Measurements from ENCODE around the gene IFNK. TPM values are rescaled to one million over a fixed set of nuclear protein-coding genes. Genes with fewer than 3 reads are reported as not detected.
A peak's percentile ranks its signal among the peaks of the same experiment; 100 is the strongest.

Gene IFNK
- total and polyA plus RNA-seq, 5 donors from 2014 or later, result not detected

- H3K4me1 ChIP-seq (ENCODE audit: control insufficient read depth, insufficient read depth, low read length, poor library complexity, severe bottlenecking), result peaks cover 18% of the 10 kb centered on the region
- H3K4me1 Mint-ChIP-seq, result peaks cover 0 to 16% (median 2%) of the 10 kb centered on the region in 4 donors
- H3K27ac ChIP-seq (ENCODE audit: insufficient read depth, low read length, poor library complexity, severe bottlenecking), result peak overlapping the region; percentile 2
- H3K36me3 Mint-ChIP-seq, result no peaks in the 10 kb centered on the region
- ATAC-seq (ENCODE audit: low read depth in 2 of 2), result peak in 1 of 2 donors; percentile 25
- peak in 2 of 3 donors; percentile 23 to 40 for DNase-seq
- H3K9me3 ChIP-seq (ENCODE audit: control insufficient read depth in 2 of 2, low read length in 2 of 2), result no peaks in the 10 kb centered on the region
- H3K27me3 ChIP-seq (ENCODE audit: control insufficient read depth, insufficient read depth, low read length), result peaks cover 12% of the 10 kb centered on the region
- peak overlapping the region; percentile 75 to 93 (median 90) for H3K4me3 Mint-ChIP-seq
- no peaks in the 10 kb centered on the region for H3K36me3 ChIP-seq (ENCODE audit: control insufficient read depth, insufficient read depth, low read length)
- peak overlapping the region; percentile 52 for H3K4me3 ChIP-seq (ENCODE audit: low read depth, low read length)
- H3K27me3 Mint-ChIP-seq, result peaks cover 41% of the 10 kb centered on the region
- H3K27ac Mint-ChIP-seq, result peak overlapping the region in 1 of 3 donors; percentile 55
- H3K9me3 Mint-ChIP-seq, result no peaks in the 10 kb centered on the region
Observed at GRCh38 chr9:27528076-27528885, 4.2 kb downstream of the IFNK start.

DNA sequence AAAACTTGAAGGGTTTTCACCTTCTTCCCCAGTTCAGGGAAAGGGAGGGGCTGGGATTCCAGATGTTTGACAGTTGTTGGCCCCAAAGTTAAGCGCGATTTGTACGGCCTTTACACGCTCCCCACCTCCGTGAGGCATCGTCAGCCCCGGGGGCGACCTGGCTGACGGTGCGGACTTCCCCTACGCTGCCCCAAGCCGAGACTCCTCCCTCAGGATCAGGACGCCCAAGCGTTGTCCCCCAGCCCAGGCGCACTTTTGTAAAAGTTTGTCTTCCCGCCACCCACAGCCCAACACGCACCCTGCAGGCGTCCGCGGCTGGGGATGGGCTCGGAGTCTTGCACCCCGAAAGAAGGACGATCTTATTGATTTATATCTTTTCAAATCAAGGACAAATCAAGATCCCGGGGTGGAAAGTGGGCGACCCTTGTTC, 4.8 kb downstream of the IFNK start:
- DNase-seq (peak; percentile 6 to 21 (median 16)), ATAC-seq (ENCODE audit: low read depth in 2 of 2) (peak; percentile 13 to 43)
- peaks cover 0 to 16% (median 2%) of the 10 kb centered on the region in 4 donors for H3K4me1 Mint-ChIP-seq
- Histone ChIP-seq H3K27me3 (ENCODE audit: control insufficient read depth, insufficient read depth, low read length) (peaks cover 12% of the 10 kb centered on the region), H3K4me3 (ENCODE audit: low read depth, low read length) (peak overlapping the region; percentile 52), H3K4me1 (ENCODE audit: control insufficient read depth, insufficient read depth, low read length, poor library complexity, severe bottlenecking) (peaks cover 18% of the 10 kb centered on the region), H3K27ac (ENCODE audit: insufficient read depth, low read length, poor library complexity, severe bottlenecking) (peak overlapping the region; percentile 2), H3K36me3 (ENCODE audit: control insufficient read depth, insufficient read depth, low read length) (no peaks in the 10 kb centered on the region), H3K9me3 (ENCODE audit: control insufficient read depth in 2 of 2, low read length in 2 of 2) (no peaks in the 10 kb centered on the region)
- peak overlapping the region; percentile 75 to 93 (median 90) for H3K4me3 Mint-ChIP-seq
- H3K27ac Mint-ChIP-seq, result peak overlapping the region in 2 of 3 donors; percentile 55 to 70
- H3K9me3 Mint-ChIP-seq, result no peaks in the 10 kb centered on the region
- H3K27me3 Mint-ChIP-seq, result peaks cover 41% of the 10 kb centered on the region
- H3K36me3 Mint-ChIP-seq, result no peaks in the 10 kb centered on the region

DNA sequence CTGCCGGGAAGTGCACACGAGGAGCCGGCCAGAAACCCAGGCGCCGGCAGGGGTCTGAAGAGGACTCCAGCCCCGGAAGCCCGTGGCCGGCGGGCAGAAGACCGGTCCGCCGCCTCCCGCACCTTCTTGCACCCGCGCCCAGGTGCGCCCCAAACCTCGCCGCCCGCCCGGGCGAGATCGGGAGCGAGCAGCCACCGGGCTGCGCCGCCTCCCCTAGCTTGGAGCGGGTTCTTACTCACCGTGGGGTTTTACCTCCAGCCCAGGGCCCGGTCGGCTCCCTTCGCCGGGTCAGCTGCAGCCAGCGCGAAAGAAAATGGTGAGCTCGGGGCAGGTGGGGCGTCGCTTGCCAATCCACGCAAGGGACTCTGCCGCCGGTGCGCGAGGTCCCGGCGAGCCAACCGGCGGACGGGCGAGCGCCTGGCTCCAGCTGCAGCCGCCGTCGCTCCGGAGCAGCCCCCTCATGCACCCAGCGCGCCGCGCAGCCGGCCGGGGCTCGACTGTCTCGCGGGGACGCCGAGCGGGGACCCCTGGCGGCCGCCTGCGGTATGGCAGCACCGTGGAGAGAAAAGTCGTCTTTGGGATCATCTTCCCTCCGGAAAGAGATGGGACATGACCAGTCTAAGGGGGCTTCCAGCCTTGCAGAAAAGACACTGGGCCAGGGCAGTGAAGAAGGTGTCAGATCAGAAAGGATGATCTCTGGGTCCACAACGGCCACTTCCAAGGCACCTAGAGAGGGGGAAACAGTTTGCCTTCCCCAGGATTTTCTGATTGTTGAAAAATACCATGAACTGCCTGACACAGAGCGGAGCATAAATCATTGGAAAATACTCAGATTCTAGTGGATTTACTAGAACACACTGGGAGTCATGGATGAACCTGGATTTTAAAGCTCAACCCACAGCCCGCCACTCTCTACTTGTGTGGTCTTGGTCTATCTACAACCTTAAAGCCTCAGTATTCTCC, 5.5 kb downstream of the IFNK start, which contains the start of gene MOB3B:
Gene MOB3B (minus strand): TSS at position 499 of the 963 bp plus-strand sequence. CDS start 74,264 bp downstream, outside the sequence.
- Mint-ChIP-seq H3K9me3 (no peaks in the 10 kb centered on the region), H3K4me3 (peak within 1 kb of the TSS; percentile 75 to 93 (median 90)), H3K27me3 (peaks cover 41% of the 10 kb centered on the region), H3K27ac (peak within 1 kb of the TSS; percentile 50 to 70 (median 55)), H3K4me1 (peaks cover 0 to 16% (median 2%) of the 10 kb centered on the region in 4 donors), H3K36me3 (peaks cover 4% of the 10 kb centered on the region)
- Histone ChIP-seq H3K27ac (ENCODE audit: insufficient read depth, low read length, poor library complexity, severe bottlenecking) (peak within 1 kb of the TSS; percentile 2), H3K9me3 (ENCODE audit: control insufficient read depth in 2 of 2, low read length in 2 of 2) (no peaks in the 10 kb centered on the region), H3K27me3 (ENCODE audit: control insufficient read depth, insufficient read depth, low read length) (peaks cover 10% of the 10 kb centered on the region), H3K36me3 (ENCODE audit: control insufficient read depth, insufficient read depth, low read length) (no peaks in the 10 kb centered on the region), H3K4me3 (ENCODE audit: low read depth, low read length) (peak within 1 kb of the TSS; percentile 52), H3K4me1 (ENCODE audit: control insufficient read depth, insufficient read depth, low read length, poor library complexity, severe bottlenecking) (peaks cover 18% of the 10 kb centered on the region)
- DNase-seq (peak; percentile 39 to 69 (median 63)), ATAC-seq (ENCODE audit: low read depth in 2 of 2) (peak; percentile 91 to 92)

DNA sequence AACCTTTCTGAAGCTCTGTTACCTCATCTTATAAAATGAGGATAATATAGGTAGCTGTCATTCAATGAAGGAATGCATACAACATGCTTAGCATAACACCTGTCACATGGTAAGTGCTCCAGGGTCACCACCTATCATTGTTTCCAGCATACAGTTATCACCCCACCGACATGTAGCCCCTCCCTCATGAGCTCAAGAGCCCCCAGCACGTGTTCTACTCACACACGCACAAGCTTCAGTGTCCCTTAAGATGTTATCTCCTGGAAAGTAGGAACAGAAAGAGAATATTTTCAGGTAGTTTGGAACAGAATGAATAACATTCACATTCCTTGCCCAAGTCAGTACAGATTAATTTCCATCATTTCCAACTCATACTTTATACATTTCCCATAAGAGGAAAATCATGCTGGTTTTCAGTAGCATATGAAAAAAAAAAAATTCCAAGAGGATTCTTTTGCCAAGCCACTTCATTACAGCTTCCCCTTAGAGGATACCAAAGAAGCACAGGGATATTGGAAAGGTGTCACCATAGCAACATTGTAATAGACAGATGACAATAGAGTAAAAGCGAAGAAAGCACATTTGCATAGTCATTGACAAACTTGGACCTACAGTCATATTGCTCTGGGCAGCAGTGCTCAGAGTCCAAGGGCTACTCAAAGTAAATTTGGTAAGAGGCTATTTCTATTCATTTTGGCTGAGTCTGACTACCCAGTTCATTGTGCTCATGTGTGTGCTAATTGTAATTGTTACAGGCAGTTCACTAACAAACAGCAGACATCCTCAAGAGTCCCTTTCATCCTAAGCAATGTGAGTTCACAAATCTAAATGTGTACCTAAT, 7.0 kb downstream of the IFNK start:
- DNase-seq (no peak), ATAC-seq (ENCODE audit: low read depth in 2 of 2) (no peak)
- peak overlapping the region in 1 of 3 donors; percentile 52 for H3K27ac Mint-ChIP-seq
- H3K27me3 Mint-ChIP-seq, result peaks cover 37% of the 10 kb centered on the region
- Histone ChIP-seq H3K9me3 (ENCODE audit: control insufficient read depth in 2 of 2, low read length in 2 of 2) (no peaks in the 10 kb centered on the region), H3K36me3 (ENCODE audit: control insufficient read depth, insufficient read depth, low read length) (peaks cover 7% of the 10 kb centered on the region), H3K4me1 (ENCODE audit: control insufficient read depth, insufficient read depth, low read length, poor library complexity, severe bottlenecking) (peaks cover 18% of the 10 kb centered on the region), H3K27me3 (ENCODE audit: control insufficient read depth, insufficient read depth, low read length) (peaks cover 7% of the 10 kb centered on the region), H3K27ac (ENCODE audit: insufficient read depth, low read length, poor library complexity, severe bottlenecking) (no peak overlapping the region), H3K4me3 (ENCODE audit: low read depth, low read length) (no peak overlapping the region)
- peaks cover 16% of the 10 kb centered on the region for H3K36me3 Mint-ChIP-seq
- peaks cover 0 to 16% (median 2%) of the 10 kb centered on the region in 4 donors for H3K4me1 Mint-ChIP-seq
- no peaks in the 10 kb centered on the region for H3K9me3 Mint-ChIP-seq
- H3K4me3 Mint-ChIP-seq, result peak overlapping the region in 2 of 4 donors; percentile 48 to 59

DNA sequence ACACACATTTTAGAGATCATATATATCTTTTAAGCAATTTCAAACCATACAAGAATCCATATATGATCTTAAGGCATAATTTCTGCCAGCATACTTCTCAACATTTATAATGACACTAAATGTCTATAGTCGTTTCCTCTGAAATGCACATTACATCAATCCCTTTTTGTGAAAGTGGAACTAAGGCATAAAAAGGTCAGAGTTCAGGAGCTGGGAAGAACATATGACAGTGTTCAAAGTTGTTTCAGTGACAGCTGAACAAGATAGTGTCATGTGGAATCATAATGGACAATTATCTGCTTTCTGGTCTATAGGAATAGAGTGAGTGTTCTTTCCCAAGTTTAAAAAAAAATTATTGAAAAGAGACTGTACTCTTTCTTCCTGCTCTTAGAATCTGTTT, 8.0 kb downstream of the IFNK start:
- Mint-ChIP-seq H3K27me3 (peaks cover 28% of the 10 kb centered on the region), H3K4me3 (no peak overlapping the region), H3K4me1 (peaks cover 0 to 16% (median 2%) of the 10 kb centered on the region in 4 donors), H3K9me3 (no peaks in the 10 kb centered on the region), H3K36me3 (peaks cover 24% of the 10 kb centered on the region), H3K27ac (no peak overlapping the region)
- ATAC-seq (ENCODE audit: low read depth in 2 of 2) (no peak), DNase-seq (no peak)
- Histone ChIP-seq H3K4me3 (ENCODE audit: low read depth, low read length) (no peak overlapping the region), H3K27me3 (ENCODE audit: control insufficient read depth, insufficient read depth, low read length) (peaks cover 6% of the 10 kb centered on the region), H3K27ac (ENCODE audit: insufficient read depth, low read length, poor library complexity, severe bottlenecking) (no peak overlapping the region), H3K36me3 (ENCODE audit: control insufficient read depth, insufficient read depth, low read length) (peaks cover 12% of the 10 kb centered on the region), H3K9me3 (ENCODE audit: control insufficient read depth in 2 of 2, low read length in 2 of 2) (no peaks in the 10 kb centered on the region), H3K4me1 (ENCODE audit: control insufficient read depth, insufficient read depth, low read length, poor library complexity, severe bottlenecking) (peaks cover 18% of the 10 kb centered on the region)

- Mint-ChIP-seq H3K36me3 (peaks cover 27% of the 10 kb centered on the region), H3K27me3 (peaks cover 15% of the 10 kb centered on the region), H3K4me3 (peak overlapping the region in 1 of 4 donors; percentile 8), H3K9me3 (no peaks in the 10 kb centered on the region), H3K27ac (no peak overlapping the region), H3K4me1 (peaks cover 0 to 8% (median 2%) of the 10 kb centered on the region in 4 donors)
- Histone ChIP-seq H3K36me3 (ENCODE audit: control insufficient read depth, insufficient read depth, low read length) (peaks cover 12% of the 10 kb centered on the region), H3K4me1 (ENCODE audit: control insufficient read depth, insufficient read depth, low read length, poor library complexity, severe bottlenecking) (peaks cover 15% of the 10 kb centered on the region), H3K27me3 (ENCODE audit: control insufficient read depth, insufficient read depth, low read length) (no peaks in the 10 kb centered on the region), H3K9me3 (ENCODE audit: control insufficient read depth in 2 of 2, low read length in 2 of 2) (no peaks in the 10 kb centered on the region), H3K27ac (ENCODE audit: insufficient read depth, low read length, poor library complexity, severe bottlenecking) (no peak overlapping the region), H3K4me3 (ENCODE audit: low read depth, low read length) (no peak overlapping the region)
- ATAC-seq (ENCODE audit: low read depth in 2 of 2), result no peak
- no peak for DNase-seq
Observed at GRCh38 chr9:27533311-27533710, 9.2 kb downstream of the IFNK start.

- Mint-ChIP-seq H3K4me1 (peaks cover 0 to 4% (median 1%) of the 10 kb centered on the region in 4 donors), H3K36me3 (peaks cover 30% of the 10 kb centered on the region), H3K9me3 (no peaks in the 10 kb centered on the region), H3K27me3 (peaks cover 7% of the 10 kb centered on the region), H3K4me3 (no peak overlapping the region), H3K27ac (no peak overlapping the region)
- ATAC-seq (ENCODE audit: low read depth in 2 of 2), result no peak
- Histone ChIP-seq H3K4me3 (ENCODE audit: low read depth, low read length) (no peak overlapping the region), H3K4me1 (ENCODE audit: control insufficient read depth, insufficient read depth, low read length, poor library complexity, severe bottlenecking) (peaks cover 8% of the 10 kb centered on the region), H3K36me3 (ENCODE audit: control insufficient read depth, insufficient read depth, low read length) (peaks cover 12% of the 10 kb centered on the region), H3K27ac (ENCODE audit: insufficient read depth, low read length, poor library complexity, severe bottlenecking) (no peak overlapping the region), H3K27me3 (ENCODE audit: control insufficient read depth, insufficient read depth, low read length) (no peaks in the 10 kb centered on the region), H3K9me3 (ENCODE audit: control insufficient read depth in 2 of 2, low read length in 2 of 2) (no peaks in the 10 kb centered on the region)
- DNase-seq, result no peak
Observed at GRCh38 chr9:27534131-27534530, 10.0 kb downstream of the IFNK start.

All from CD4-positive, CD25-positive, alpha-beta regulatory T cell (primary cell).